Activated CD4-positive, CD25-positive, alpha-beta regulatory T cell treated with anti-CD3 and anti-CD28 coated beads, Interleukin-2, amount 50 U/mL, for 24 hours (primary cell): ENCODE results near the gene OR2A12.
"Not testable (repeated sequence)": the region's sequence is repeated elsewhere in the genome, so short reads cannot be mapped to it uniquely, and the experiment has no call there.

Source experiments
- ATAC-seq, 2 donors: fragments of 150-1000 bp; cut with Tn5 transposase; one replicate each; pipeline ENCODE4 v1.10.0; 2021; ENCODE audit warnings: mild to moderate bottlenecking in 1 of 2, moderate library complexity in 1 of 2

OR2A12 gene, protein sequence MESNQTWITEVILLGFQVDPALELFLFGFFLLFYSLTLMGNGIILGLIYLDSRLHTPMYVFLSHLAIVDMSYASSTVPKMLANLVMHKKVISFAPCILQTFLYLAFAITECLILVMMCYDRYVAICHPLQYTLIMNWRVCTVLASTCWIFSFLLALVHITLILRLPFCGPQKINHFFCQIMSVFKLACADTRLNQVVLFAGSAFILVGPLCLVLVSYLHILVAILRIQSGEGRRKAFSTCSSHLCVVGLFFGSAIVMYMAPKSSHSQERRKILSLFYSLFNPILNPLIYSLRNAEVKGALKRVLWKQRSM

DNA sequence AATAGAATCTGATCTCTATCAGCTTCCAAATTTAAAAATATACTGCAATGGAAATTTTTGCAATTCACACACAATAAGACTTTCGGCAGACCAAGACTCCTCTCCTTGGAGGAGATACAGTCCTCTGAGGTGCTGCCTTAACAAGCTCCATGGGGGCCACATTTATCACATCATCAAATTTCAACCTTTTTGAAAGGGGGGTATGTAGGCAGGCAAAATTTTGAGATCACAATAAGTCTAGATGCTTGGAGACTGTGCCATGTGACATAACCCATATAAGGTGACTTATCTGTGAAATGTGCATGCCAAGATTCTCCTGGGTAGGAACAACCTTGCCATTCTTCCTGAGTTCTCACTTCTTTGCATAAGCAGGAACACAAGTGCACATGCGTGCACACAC is at the start of gene OR2A12:
Gene OR2A12 (plus strand): TSS at position 301 of the 400 bp plus-strand sequence. CDS start 8,830 bp downstream, outside the sequence.
- ATAC-seq = no peak

DNA sequence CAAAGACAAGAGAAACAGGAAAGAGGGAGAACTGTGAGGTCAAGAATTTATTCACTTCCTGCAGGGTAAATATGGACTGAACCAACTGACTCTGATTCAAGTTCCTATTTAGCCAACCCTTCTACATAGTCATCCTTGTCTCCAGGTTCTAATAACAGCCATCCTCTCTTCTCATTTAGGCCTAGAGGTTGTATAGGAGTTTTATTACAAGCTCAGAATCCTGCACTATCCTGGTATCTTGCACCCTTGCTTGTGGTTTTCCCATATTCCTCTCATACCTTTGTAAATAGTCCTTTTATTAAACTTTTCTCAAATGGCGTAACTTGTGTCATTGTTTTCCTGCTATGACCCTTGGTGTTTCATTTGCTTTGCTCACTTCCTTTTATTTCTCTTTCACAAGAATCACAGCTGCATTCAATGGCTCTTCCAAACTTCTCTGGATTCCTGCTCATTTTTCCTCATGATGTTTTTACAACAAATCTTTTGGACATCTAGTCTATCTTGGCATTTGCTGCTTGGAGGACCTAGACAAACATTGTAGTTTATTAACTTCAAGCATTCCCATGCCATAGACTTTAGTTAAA is 49.7 kb upstream of the OR2A12 start:
- ATAC-seq = no peak

DNA sequence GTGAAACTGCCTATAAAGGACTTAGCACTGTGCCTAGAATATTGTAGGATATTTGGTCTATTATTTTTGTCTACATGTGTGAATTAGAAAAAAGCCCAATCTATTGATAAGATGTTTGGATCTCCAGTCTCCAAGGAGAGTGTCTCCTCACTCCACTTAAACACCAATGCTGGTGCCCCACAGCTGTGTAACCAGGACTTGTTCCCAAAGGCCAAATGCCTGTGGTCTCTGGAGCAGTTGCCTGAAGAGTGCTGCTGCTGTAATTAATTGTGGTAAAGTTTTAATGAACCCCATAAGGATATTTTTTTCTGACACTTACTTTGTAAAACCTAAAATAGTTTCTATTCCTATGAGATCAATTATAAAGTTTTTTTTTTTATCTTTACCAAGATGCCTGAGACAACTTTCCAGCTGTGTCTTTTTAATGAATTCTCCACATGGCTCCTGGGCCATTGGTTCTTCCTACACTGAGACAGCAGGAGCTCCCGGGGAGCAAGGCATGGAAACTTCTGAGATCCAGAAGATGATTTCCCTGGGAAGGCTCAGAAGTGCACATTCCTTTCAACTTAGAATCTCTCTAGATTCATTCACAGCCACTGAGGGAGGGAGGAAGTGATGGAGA is 48.6 kb upstream of the OR2A12 start:
- ATAC-seq = no peak

DNA sequence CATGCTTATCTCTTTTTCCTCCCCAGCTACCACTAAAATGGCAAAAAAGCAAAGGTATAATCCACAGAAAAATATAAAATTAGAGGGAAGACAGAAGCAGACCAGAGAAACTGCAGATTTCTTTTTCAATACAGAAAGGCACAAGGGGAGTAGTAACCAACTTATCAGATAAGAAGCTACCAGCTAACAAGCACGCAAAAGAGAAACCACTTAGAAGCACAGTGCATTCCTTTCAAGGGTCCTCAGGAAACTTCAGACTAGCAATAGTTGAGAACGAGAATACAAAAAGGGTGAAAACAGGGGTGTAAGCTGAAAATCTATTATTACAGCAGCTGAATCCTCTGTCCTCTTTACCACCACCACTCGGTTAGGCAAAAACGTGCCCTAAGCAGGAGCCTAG is 47.2 kb upstream of the OR2A12 start:
- no peak for ATAC-seq

DNA sequence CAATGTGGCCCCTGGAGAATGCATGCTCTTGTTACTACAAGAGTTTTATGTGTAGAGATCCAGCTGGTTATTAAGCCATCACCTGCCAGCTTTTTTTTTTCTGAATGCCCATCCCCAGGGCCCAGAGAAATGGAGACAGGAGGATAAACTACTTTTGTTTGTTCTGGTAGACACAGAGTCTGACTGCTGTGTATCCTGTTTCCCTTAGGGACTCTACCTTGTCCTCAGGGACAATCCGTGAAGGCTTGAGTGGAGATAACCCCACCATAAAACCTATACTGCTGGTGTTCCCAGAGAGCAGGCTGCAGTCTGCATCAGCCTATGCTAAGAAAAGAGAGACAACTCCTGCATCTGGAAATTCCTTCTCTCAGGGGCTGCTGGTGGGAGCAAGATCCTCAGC is 37.4 kb upstream of the OR2A12 start, which contains the start of gene OR2A5:
Gene OR2A5 (plus strand): TSS at position 301 of the 400 bp plus-strand sequence. CDS start 1,454 bp downstream, outside the sequence.
- no peak for ATAC-seq

DNA sequence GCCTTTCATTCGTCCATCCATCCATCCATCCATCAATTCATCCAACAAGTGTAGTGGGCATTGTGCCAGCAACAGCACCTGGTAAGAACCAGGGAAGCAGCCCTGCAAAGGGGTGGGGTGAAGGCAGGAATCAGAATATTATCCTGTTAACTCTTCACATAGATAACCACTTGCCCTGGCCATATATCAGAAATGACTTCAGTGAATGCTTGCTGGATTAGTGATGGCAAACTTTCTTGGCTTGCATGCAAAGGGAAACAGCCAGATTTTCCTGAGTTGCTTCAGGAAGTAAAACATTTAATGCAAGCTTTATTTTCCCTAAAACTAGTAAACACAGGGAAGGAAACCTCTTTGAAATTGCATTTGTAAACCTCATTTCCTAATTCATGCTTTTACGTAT is 36.6 kb upstream of the OR2A12 start:
- no peak for ATAC-seq

DNA sequence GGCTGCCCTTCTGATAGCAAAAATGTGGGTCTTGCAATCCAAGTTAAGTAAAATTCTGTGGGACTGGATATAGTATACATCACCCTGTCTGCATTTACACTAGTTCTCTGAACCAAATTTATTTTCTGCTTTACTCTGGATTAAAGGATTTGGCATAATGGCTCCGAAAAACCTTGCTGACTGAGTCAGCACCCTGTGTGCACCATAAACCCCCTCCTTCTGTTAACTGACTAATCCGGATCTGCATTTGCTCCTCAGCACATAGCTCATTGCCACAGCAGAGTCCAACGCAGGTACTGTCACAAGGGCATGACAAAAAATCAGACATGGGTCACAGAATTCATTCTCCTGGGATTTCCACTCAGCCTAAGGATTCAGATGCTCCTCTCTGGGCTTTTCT is 36.0 kb upstream of the OR2A12 start:
- ATAC-seq = no peak

DNA sequence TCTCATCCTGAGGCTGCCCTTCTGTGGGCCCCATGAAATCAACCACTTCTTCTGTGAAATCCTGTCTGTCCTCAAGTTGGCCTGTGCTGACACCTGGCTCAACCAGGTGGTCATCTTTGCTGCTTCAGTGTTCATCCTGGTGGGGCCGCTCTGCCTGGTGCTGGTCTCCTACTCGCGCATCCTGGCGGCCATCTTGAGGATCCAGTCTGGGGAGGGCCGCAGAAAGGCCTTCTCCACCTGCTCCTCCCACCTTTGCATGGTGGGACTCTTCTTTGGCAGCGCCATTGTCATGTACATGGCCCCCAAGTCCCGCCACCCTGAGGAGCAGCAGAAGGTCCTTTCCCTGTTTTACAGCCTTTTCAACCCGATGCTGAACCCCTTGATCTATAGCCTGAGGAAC is 35.2 kb upstream of the OR2A12 start:
- ATAC-seq = not testable (repeated sequence)

DNA sequence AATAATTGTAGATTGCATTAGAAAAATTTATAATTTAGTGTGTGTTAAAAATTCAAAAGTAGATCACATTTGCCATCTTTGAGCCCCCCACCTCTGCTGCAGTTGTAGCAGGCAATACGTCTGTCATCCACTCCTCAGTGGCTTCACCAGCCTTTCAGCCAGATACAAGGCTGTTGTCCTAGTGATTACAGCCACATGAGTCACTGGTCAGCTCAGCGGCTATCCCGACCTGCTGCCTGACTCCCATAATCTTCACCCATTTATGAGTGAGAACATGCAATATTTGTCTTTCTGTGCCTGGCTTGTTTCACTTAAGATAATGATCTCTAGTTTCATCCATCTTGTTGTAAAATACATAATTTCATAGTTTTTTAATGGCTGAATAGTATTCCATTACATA is 28.1 kb upstream of the OR2A12 start:
- no peak for ATAC-seq

DNA sequence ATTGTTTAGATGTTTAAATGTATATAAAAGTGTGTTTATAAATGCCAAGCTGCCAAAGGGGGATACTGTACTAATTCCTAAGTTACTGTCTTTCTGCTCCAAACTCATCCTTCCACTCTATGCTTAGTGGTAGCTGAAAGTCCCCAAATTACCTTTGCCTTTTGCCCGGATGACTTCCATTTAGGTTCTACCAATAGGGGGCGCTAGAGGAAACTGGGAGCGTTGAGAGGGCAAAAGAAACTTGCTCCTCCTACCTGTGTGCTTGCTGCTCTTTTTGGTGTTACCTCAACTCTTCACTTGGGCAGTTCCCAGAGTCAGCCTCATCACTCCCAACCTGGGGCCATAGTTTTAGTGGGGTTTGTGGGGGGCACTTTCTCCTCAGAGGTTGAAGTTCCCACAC is 22.4 kb upstream of the OR2A12 start:
- ATAC-seq = no peak

DNA sequence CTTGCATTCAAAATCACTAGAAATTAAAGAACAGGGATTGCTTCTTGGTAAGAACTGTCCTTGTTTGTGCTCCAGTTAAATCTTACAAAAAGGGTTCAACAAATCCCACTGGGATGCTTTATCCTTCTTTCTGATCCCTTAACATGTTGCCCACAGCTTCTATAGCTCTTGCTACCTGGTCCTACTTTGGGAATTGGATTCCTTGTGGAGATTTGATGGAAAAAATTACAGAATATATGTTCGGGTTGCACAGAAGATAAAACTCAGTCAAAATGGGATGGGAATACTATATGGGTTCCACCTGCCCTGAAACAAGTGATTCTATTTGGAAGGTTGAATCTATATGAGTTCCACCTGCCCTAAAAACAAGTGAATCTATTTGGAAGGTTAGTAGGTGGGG is 16.6 kb upstream of the OR2A12 start, which contains the start of gene OR2A25:
Gene OR2A25 (plus strand): TSS at position 301 of the 400 bp plus-strand sequence. CDS start 4,409 bp downstream, outside the sequence.
- ATAC-seq = no peak

DNA sequence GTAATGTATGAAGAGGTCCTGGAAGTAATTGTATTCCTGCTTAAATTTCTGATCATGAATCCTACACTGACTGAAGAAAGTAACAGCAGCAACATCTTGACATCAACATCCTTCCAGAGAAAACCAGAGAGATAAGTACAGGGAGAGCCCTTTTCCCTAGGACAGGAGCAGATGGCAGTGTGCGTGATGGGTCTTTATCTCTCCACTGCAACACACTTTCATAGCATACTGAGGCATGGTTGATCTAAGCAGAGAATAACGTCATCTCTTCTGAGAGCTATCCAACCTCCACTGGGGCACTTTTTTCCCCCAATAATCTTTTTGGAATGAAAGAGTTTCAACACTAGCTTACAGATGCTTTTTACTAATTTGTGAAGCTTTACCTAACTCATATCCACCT is 16.1 kb upstream of the OR2A12 start:
- ATAC-seq = no peak

DNA sequence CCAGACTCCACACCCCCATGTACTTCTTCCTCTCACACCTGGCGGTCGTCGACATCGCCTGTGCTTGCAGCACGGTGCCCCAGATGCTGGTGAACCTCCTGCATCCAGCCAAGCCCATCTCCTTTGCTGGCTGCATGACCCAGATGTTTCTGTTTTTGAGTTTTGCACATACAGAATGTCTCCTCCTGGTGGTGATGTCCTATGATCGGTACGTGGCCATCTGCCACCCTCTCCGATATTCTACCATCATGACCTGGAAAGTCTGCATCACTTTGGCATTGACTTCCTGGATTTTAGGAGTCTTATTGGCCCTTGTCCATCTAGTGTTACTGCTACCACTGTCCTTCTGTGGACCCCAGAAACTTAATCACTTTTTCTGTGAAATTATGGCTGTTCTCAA is 11.7 kb upstream of the OR2A12 start:
- ATAC-seq = no peak

DNA sequence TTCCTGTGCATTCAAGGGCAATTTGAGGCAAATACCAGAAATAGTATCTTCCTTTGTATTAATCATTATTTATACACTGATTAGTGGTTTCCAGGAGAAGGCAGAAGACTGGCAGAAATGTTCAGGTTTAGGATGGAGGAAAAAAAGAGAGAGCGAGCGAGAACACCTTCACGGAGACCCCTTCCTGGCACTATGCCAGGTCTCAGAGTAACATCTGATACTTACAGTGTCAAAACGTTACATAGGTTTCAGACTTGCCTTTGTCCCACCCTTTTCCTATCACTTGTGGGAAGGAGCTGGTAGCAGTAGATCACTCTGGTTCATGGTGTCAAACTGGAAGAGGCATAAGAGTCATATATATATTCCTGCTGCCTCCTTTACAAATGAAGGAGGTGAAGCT is 652 bp downstream of the OR2A12 start:
- ATAC-seq = no peak

DNA sequence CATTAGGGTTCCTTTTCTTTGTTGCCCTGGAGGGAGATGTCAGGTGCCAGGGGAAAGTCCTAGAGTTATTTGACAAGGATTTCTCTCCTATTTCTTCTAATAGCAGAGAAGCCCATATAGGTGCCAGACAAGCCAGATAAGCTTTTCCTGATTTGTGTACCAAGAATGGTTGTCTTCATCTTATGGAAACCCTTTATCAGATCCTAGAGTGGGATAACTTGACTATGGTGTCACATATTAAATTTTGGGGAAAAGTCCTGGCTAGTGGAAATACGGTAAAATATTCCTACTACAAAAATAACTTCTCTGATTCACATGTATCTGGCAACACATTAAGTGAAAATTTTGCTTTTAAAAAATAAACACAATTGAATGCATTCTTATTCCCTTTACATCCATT is 1.2 kb downstream of the OR2A12 start:
- no peak for ATAC-seq

DNA sequence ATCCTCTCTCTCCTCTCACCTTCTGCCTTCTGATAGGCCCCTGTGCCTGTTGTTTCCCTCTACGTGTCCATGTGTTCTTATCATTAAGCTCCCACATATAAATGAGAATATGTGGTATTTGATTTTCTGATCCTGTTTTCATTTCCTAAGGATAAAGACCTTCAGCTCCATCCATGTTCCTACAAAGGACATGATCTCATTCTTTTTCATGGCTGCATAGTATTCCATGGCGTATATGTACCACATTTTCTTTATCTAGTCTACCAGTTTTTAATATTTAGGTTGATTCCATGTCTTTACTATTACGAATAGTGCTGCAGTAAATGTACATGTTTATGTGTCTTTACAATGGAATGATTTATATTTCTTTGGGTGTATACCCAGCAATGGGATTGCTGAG is 4.6 kb downstream of the OR2A12 start:
- no peak for ATAC-seq

DNA sequence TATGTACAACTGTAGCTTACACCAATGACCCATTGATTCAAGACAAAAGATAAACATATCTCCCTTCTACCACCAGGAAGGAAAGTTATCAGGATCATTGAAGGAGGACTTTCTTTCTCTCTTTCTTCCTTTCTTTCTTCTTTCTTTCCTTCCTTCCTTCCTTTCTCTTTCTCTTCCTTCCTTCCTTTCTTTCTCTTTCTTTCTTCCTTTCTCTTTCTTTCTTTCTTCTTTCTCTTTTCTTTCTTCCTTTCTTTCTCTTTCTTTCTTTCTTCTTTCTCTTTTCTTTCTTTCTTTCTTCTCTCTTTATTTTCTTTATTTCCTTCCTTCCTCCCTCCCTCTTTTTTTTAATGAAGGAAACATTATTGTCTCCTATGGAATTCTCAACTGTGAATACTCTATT is 12.7 kb downstream of the OR2A12 start:
- no peak for ATAC-seq

DNA sequence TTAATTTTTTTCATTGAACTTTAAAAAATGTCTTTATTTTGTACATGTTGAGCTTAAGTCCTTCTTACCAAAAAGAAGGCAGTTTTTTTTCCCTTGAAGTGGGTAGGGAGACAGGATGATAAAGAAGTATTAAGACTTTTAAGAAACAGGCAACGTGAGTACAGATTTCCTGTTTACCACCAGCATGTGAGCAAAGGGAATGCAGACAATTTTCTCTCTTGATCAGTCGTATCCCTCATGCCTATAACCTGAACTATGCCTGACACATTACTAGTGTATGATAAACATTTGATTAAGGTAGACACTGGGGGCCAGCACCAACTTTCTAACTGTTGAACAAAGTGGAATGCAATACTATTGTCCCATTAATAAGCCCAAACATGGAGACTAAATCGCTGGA is 14.5 kb downstream of the OR2A12 start:
- ATAC-seq = no peak

DNA sequence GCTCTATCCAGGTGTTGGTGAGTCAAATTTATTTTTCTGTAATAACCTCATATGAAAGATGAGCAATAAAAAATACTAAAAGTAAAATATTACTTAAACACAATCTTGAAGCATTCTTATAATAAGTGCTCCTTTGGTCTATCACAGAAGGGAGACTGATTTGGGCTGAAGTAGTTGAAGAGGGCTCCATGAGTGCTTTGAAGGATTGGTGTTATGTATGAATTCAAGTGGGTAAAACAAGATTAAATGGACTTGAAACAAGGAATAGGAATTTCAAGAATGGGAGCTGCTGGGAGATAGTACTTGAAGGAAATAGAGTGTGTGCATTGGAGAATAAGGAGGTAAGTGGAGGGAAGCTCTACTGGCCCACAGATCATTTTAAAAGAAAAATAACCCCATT is 16.0 kb downstream of the OR2A12 start:
- no peak for ATAC-seq

DNA sequence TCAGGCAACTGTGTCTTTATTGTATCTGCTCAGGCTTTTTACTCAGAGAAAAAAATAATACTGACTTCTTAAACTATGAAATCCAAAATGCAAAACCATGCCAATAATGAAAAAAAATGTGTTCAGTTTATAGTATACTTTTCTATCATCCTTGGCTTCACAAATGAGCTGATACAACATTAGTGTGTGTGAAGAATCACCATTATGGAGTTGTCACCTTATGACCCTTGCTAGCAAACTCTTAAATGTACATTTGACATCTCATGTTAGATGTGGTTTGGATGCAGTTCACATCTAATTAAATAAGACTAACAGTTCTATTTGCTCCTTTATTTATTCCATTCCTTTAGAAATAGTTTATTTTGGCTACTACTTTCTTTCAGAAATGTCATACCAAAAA is 19.1 kb downstream of the OR2A12 start:
- no peak for ATAC-seq

DNA sequence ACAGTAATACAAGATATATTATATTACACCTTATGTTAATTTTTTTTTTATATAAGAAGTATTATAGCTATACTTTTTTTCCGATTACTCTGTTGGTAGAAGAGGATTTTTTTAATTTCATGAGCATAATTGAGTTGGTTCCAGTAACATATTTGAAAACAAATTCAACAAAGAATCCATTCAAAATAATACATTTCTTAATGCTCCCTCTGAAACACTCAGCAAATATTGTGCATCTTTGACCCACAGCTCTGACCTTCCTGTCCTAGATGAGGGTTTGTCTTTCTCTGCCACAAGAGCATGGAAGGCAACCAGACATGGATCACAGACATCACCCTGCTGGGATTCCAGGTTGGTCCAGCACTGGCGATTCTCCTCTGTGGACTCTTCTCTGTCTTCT is 23.2 kb downstream of the OR2A12 start, which contains the start of gene OR2A2:
Gene OR2A2 (plus strand): TSS at position 301 of the 400 bp plus-strand sequence. CDS start 0 bp downstream, at position 301.
- ATAC-seq = no peak

DNA sequence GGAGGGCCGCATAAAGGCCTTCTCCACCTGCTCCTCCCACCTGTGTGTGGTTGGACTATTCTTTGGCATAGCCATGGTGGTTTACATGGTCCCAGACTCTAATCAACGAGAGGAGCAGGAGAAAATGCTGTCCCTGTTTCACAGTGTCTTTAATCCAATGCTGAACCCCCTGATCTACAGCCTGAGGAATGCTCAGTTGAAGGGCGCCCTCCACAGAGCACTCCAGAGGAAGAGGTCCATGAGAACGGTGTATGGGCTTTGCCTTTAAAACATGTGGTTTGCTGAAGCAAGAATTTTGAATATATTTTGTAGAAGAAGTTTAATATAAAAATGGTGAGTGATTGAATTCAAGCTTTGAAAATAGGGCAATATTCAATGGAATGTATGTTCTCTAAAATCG is 24.2 kb downstream of the OR2A12 start:
- no peak for ATAC-seq

DNA sequence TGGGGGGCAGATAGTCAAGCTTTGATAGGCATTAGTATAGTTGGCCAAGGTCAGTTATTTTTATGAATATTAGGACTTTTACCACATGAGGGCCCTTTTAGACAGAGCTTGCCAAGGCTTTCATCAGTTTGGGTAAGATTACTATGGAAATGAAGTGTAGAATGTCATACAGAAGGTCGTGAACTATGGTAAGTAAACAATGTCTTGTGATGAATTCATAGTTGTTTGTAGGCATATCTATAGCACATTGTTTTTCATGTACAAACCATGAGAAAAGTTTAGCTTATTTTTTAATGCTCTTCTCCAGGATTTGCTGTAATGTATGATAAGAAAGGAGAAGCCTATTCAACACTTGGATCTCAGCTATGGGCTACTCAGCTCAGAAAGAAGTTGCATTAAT is 27.6 kb downstream of the OR2A12 start:
- ATAC-seq = no peak

DNA sequence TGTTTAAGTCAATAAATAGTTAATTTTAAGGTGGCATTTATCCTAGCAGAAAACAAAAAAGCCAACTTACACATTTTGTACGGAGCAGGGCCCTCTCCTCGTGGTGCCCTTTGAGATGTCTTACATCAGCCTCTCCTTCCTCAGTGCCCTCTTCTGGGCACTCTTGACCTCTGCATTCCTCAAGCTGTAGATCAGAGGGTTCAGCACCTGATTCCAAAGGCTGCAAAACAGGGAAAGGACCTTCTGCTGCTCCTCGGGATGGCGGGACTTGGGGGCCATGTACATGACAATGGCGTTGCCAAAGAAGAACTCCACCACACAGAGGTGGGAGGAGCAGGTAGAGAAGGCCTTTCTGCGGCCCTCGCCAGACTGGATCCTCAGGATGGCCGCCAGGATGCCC is 32.3 kb downstream of the OR2A12 start:
- no peak for ATAC-seq
